OCI-LY3 (cell line): ENCODE data around the gene ALDH1A1.

Source experiments
- EZH2phosphoT487 ChIP-seq: fragments of 200-600 bp; shearing (Covaris generic); IDR thresholded peaks from 2 replicates; pipeline ENCODE4 v1.6.1; 2018; ENCODE audit warnings: antibody characterized with exemption, mixed run types, low read depth
- TF ChIP-seq, protein P1 (sequence below): fragments of 200-600, 300-600 bp; sonication (generic); IDR thresholded peaks from 2 replicates; pipeline ENCODE4 v1.5.1; 2014; ENCODE audit warnings: antibody characterized with exemption, low read length, low read depth

DNA sequence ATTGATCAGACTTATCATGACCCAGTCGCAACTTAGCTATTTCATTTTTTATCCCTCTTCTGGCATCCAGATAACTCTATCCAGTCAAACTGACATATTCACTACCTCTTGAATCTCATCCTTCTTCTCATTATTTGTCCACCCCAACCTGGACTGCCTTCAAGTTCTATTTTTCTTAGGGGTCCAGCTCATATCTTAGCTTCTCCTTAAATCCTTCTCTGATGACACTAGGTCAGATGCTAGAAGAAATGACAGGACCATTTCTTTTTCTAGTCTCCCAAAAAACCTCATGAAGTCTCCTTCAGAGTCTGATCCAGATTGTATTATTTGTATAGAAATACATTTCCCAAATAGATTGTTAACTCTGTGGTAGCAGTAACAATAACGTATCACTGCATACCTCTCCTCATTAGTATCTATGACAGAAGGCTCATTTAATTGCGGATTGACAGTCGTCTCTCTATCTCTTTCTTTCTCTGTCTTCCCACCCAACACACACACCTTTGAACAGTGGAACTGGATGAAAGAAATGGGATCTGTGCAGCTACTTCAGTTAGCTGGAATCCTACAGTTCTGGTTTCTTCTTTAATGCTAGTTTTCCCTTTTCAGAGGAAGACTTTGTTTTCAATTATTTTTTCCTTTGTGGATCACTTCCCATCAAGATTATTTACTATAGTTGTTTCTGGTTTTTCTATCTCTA, 33.5 kb downstream of the ALDH1A1 start:
- TF ChIP-seq, protein P1, sequence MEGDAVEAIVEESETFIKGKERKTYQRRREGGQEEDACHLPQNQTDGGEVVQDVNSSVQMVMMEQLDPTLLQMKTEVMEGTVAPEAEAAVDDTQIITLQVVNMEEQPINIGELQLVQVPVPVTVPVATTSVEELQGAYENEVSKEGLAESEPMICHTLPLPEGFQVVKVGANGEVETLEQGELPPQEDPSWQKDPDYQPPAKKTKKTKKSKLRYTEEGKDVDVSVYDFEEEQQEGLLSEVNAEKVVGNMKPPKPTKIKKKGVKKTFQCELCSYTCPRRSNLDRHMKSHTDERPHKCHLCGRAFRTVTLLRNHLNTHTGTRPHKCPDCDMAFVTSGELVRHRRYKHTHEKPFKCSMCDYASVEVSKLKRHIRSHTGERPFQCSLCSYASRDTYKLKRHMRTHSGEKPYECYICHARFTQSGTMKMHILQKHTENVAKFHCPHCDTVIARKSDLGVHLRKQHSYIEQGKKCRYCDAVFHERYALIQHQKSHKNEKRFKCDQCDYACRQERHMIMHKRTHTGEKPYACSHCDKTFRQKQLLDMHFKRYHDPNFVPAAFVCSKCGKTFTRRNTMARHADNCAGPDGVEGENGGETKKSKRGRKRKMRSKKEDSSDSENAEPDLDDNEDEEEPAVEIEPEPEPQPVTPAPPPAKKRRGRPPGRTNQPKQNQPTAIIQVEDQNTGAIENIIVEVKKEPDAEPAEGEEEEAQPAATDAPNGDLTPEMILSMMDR: no peak
- TF ChIP-seq EZH2phosphoT487: no peak
